ENCODE data around the gene CDK18. TPM values are rescaled to one million over a fixed set of nuclear protein-coding genes. Genes with fewer than 3 reads are reported as not detected.

Gene CDK18
- total and polyA plus RNA-seq, 9 of the 15 experiments (the other 6 are each of a cell fraction or from before 2014, with no cell fraction given) = 0.05 to 0.69 (median 0.17) TPM; not detected in 2

- H3K36me3 ChIP-seq (ENCODE audit: control insufficient read depth, insufficient read depth, low read length) = no peaks in the 10 kb centered on the region
- 13% methylated on average over 6 of the region's 6 CpGs for WGBS (ENCODE audit: insufficient coverage, low coverage, missing lambda C conversion rate)
- peaks cover 0 to 4% of the 10 kb centered on the region in 2 experiments; a peak in 1 of 5 replicates for H3K4me1 ChIP-seq (replicated peaks in 1 of 2; ENCODE audit: control insufficient read depth in 2 of 2, insufficient read depth in 2 of 2, low read length in 2 of 2)
- H3K27ac ChIP-seq (ENCODE audit: extremely low read depth, low read depth, low read length) = no peak overlapping the region
- intact Hi-C loops (cut with micrococcal nuclease) = no loop called here
- H4K20me1 ChIP-seq (replicated peaks; ENCODE audit: control insufficient read depth, insufficient read depth, low read length) = peaks cover 29% of the 10 kb centered on the region
- in situ Hi-C loops (cut with MboI) = loop anchor here (5.0 to 10.0 kb wide), 3 partner anchors 36 to 131 kb away; partner anchors contain the start of gene KLHDC8A
- TF ChIP-seq CC2D1A (IDR thresholded peaks at IDR 0.05) (no peak), ZBTB40 (IDR thresholded peaks at IDR 0.05) (peak; percentile 90), ZBTB40 (CRISPR knock-in tag; IDR thresholded peaks at IDR 0.05) (peak; percentile 78)
- no TSS peak for BruUV-seq (replicated peaks)
- no peaks in the 10 kb centered on the region for H3K79me2 ChIP-seq (ENCODE audit: control insufficient read depth, insufficient read depth, low read length)
- ATAC-seq = no peak
- POLR2A ChIA-PET = interaction anchor here (0.6 to 1.5 kb wide), 4 partner anchors 10 to 381 kb away, joined by 3 to 6 read pairs (median 4); no protein-coding TSS in a partner anchor
- H3K4me2 ChIP-seq (ENCODE audit: insufficient read depth, low read length) = no peak overlapping the region
- DNase-seq (ENCODE audit: extremely low read depth in 1 of 4, low spot score in 3 of 4) = no peak
- peaks cover 29 to 58% of the 10 kb centered on the region in 2 experiments for H3K27me3 ChIP-seq (ENCODE audit: control insufficient read depth in 2 of 2, insufficient read depth in 2 of 2, low read length in 2 of 2)
- H3K4me3 ChIP-seq = no peak overlapping the region
- no peaks in the 10 kb centered on the region for H3K9me1 ChIP-seq (ENCODE audit: control insufficient read depth, insufficient read depth, low read length)
- FAIRE-seq = no peak
- H2AFZ ChIP-seq (ENCODE audit: low read depth, low read length) = no peak overlapping the region
- no peaks in the 10 kb centered on the region for H3K9me3 ChIP-seq (replicated peaks; ENCODE audit: control insufficient read depth, insufficient read depth, low read depth, low read length)
- H3K9ac ChIP-seq (ENCODE audit: insufficient read depth in 1 of 2, low read depth in 2 of 2, low read length in 2 of 2) = no peak overlapping the region
- CTCF ChIA-PET (ENCODE audit: low intra/inter-chr PET ratio) = interaction anchor here (0.5 to 5.3 kb wide), 9 partner anchors 16 to 880 kb away, joined by 3 to 73 read pairs (median 6); no protein-coding TSS in a partner anchor
Observed at GRCh38 chr1:205486258-205486657, 18.2 kb upstream of the CDK18 start.
